Erythroblast (primary cell): ENCODE data around the gene ELK3.

Source experiments
- DNase-seq, 2 experiments: peaks; one replicate each; lab custom pipeline; 2025; lab: John Stamatoyannopoulos, UW
- GATA1 ChIP-seq: IDR thresholded peaks from 2 replicates; pipeline ENCODE4 v1.6.1; 2011; ENCODE audit warnings: low read depth, mild to moderate bottlenecking, control low read depth, low read length, moderate library complexity
- POLR2A ChIP-seq: IDR thresholded peaks from 2 replicates; pipeline ENCODE4 v1.6.1; 2011; ENCODE audit warnings: mild to moderate bottlenecking, low read length

The ELK3 gene

GRCh38 chr12:96195845-96196451 is 1.8 kb downstream of the ELK3 start:
- peak; percentile 16 to 40 for DNase-seq

GRCh38 chr12:96196781-96197180 is 2.6 kb downstream of the ELK3 start:
- no peak for DNase-seq
- TF ChIP-seq POLR2A (no peak), GATA1 (no peak)

More at GRCh38 chr12:96195845-96196451, 1.8 kb downstream of the ELK3 start:
- TF ChIP-seq POLR2A (no peak), GATA1 (no peak)

GRCh38 chr12:96197503-96198272 is 3.5 kb downstream of the ELK3 start:
- TF ChIP-seq GATA1 (no peak), POLR2A (no peak)

GRCh38 chr12:96198965-96199364 is 4.8 kb downstream of the ELK3 start:
- DNase-seq: no peak

More at GRCh38 chr12:96197503-96198272, 3.5 kb downstream of the ELK3 start:
- no peak for DNase-seq

GRCh38 chr12:96199464-96199863 is 5.3 kb downstream of the ELK3 start:
- no peak for DNase-seq
- TF ChIP-seq POLR2A (no peak), GATA1 (no peak)

More at GRCh38 chr12:96198965-96199364, 4.8 kb downstream of the ELK3 start:
- TF ChIP-seq POLR2A: no peak
- TF ChIP-seq GATA1: no peak

GRCh38 chr12:96201272-96202227 is 7.4 kb downstream of the ELK3 start:
- DNase-seq: no peak

GRCh38 chr12:96204381-96204780 is 10.2 kb downstream of the ELK3 start:
- no peak for DNase-seq

More at GRCh38 chr12:96201272-96202227, 7.4 kb downstream of the ELK3 start:
- TF ChIP-seq POLR2A: no peak
- TF ChIP-seq GATA1: no peak

GRCh38 chr12:96205908-96206307 is 11.7 kb downstream of the ELK3 start:
- TF ChIP-seq GATA1 (no peak), POLR2A (no peak)

More at GRCh38 chr12:96204381-96204780, 10.2 kb downstream of the ELK3 start:
- TF ChIP-seq GATA1: no peak
- TF ChIP-seq POLR2A: no peak

GRCh38 chr12:96206936-96207662 is 12.9 kb downstream of the ELK3 start:
- no peak for DNase-seq
- TF ChIP-seq POLR2A: no peak
- TF ChIP-seq GATA1: no peak

More at GRCh38 chr12:96205908-96206307, 11.7 kb downstream of the ELK3 start:
- DNase-seq: no peak

- TF ChIP-seq GATA1 (no peak), POLR2A (no peak)
- DNase-seq: no peak
These were observed 14.2 kb downstream of the ELK3 start for GRCh38 chr12:96208346-96208745.

- no peak for DNase-seq
- TF ChIP-seq POLR2A: no peak
These were observed 14.8 kb downstream of the ELK3 start for GRCh38 chr12:96208801-96209549.
